Stimulated activated CD8-positive, alpha-beta memory T cell treated with anti-CD3 and anti-CD28 coated beads, Interleukin-7, amount 100 ng/mL, for 24 hours (primary cell): Measurements from ENCODE around the gene CCBE1.

Experiments used
- DNase-seq: peaks from one replicate; pipeline ENCODE4 v3.0.0-alpha.2; 2020; ENCODE audit warnings: low read depth

Gene CCBE1

GRCh38 chr18:59617468-59617932 lies 79.7 kb downstream of the CCBE1 start:
- no peak for DNase-seq

GRCh38 chr18:59616501-59616900 lies 80.7 kb downstream of the CCBE1 start:
- no peak for DNase-seq

GRCh38 chr18:59613903-59614302 lies 83.3 kb downstream of the CCBE1 start:
- DNase-seq: no peak

GRCh38 chr18:59612381-59612780 lies 84.8 kb downstream of the CCBE1 start:
- DNase-seq: no peak

- DNase-seq: no peak
Observed at GRCh38 chr18:59610546-59611140, 86.6 kb downstream of the CCBE1 start.

GRCh38 chr18:59609654-59610053 lies 87.6 kb downstream of the CCBE1 start:
- DNase-seq: no peak

GRCh38 chr18:59607471-59607870 lies 89.8 kb downstream of the CCBE1 start:
- DNase-seq: no peak

GRCh38 chr18:59607078-59607379 lies 90.2 kb downstream of the CCBE1 start:
- no peak for DNase-seq

- no peak for DNase-seq
Observed at GRCh38 chr18:59606193-59607077, 90.8 kb downstream of the CCBE1 start.

GRCh38 chr18:59605633-59606192 lies 91.5 kb downstream of the CCBE1 start:
- no peak for DNase-seq

- no peak for DNase-seq
Observed at GRCh38 chr18:59604877-59605276, 92.3 kb downstream of the CCBE1 start.

- DNase-seq: no peak
Observed at GRCh38 chr18:59597049-59597448, 100.2 kb downstream of the CCBE1 start.

- no peak for DNase-seq
Observed at GRCh38 chr18:59593291-59593717, 103.9 kb downstream of the CCBE1 start.

GRCh38 chr18:59592624-59593023 lies 104.6 kb downstream of the CCBE1 start:
- DNase-seq: no peak

GRCh38 chr18:59582395-59582794 lies 114.8 kb downstream of the CCBE1 start:
- no peak for DNase-seq

GRCh38 chr18:59579509-59579908 lies 117.7 kb downstream of the CCBE1 start:
- no peak for DNase-seq

- DNase-seq: no peak
Observed at GRCh38 chr18:59577386-59577655, 119.9 kb downstream of the CCBE1 start.

GRCh38 chr18:59576541-59577385 lies 120.5 kb downstream of the CCBE1 start:
- DNase-seq: no peak

GRCh38 chr18:59575995-59576394 lies 121.2 kb downstream of the CCBE1 start:
- no peak for DNase-seq

GRCh38 chr18:59573962-59574361 lies 123.3 kb downstream of the CCBE1 start:
- DNase-seq: no peak

- no peak for DNase-seq
Observed at GRCh38 chr18:59571902-59572301, 125.3 kb downstream of the CCBE1 start.

- no peak for DNase-seq
Observed at GRCh38 chr18:59570796-59571195, 126.4 kb downstream of the CCBE1 start.
